NOMO-1 (cell line): ENCODE results near the gene MORC1.
"Not testable (repeated sequence)": the region's sequence is repeated elsewhere in the genome, so short reads cannot be mapped to it uniquely, and the experiment has no call there.

Experiments
- DNase-seq, 2 experiments: peaks; one replicate each; lab custom pipeline; 2025; ENCODE audit not compliant: unreplicated experiment in 2 of 2; lab: John Stamatoyannopoulos, UW

Gene MORC1, protein sequence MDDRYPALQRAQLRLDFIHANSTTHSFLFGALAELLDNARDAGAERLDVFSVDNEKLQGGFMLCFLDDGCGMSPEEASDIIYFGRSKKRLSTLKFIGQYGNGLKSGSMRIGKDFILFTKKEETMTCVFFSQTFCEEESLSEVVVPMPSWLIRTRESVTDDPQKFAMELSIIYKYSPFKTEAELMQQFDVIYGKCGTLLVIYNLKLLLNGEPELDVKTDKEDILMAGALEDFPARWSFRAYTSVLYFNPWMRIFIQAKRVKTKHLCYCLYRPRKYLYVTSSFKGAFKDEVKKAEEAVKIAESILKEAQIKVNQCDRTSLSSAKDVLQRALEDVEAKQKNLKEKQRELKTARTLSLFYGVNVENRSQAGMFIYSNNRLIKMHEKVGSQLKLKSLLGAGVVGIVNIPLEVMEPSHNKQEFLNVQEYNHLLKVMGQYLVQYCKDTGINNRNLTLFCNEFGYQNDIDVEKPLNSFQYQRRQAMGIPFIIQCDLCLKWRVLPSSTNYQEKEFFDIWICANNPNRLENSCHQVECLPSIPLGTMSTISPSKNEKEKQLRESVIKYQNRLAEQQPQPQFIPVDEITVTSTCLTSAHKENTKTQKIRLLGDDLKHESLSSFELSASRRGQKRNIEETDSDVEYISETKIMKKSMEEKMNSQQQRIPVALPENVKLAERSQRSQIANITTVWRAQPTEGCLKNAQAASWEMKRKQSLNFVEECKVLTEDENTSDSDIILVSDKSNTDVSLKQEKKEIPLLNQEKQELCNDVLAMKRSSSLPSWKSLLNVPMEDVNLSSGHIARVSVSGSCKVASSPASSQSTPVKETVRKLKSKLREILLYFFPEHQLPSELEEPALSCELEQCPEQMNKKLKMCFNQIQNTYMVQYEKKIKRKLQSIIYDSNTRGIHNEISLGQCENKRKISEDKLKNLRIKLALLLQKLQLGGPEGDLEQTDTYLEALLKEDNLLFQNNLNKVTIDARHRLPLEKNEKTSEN

DNA sequence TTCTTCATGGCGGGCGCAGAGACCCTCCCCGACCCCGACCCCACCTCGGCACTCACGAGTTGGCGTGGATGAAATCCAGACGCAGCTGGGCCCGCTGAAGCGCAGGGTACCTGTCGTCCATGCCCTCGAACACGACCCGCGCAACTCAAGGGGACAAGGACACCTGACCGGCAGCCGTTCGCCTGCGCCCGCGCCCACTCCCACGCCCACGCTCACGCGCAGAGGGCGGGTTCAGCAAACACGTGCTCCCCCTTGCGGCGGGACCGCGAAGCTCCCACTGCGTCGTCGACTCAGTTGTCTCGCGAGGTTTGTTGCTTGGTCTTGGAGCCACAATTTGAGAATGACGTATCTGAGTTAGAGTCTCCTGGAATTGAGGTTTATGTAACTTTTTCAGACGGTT is at the start of gene MORC1:
TSS of gene MORC1 (minus strand) at position 196 of the 400 bp plus-strand sequence. CDS start at position 121, 75 bp downstream.
- no peak for DNase-seq

DNA sequence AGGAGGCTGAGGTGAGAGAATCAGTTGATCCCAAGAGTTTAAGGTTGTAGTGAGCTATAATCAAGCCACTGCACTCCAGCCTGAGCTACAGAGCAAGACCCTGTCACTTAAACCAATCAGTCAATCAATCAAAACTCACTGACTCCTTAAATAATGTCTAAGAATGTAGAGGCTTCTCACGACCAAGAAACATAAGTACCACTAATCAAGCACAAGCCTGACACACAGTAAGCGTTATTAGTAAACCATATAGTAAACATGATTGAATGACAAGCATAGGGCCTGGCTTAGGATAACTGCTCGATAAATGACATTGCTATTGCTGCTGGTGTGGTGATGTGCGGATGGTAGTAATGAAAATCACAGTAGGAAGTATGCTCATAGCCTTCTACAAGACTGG is 48.0 kb upstream of the MORC1 start:
- no peak for DNase-seq

DNA sequence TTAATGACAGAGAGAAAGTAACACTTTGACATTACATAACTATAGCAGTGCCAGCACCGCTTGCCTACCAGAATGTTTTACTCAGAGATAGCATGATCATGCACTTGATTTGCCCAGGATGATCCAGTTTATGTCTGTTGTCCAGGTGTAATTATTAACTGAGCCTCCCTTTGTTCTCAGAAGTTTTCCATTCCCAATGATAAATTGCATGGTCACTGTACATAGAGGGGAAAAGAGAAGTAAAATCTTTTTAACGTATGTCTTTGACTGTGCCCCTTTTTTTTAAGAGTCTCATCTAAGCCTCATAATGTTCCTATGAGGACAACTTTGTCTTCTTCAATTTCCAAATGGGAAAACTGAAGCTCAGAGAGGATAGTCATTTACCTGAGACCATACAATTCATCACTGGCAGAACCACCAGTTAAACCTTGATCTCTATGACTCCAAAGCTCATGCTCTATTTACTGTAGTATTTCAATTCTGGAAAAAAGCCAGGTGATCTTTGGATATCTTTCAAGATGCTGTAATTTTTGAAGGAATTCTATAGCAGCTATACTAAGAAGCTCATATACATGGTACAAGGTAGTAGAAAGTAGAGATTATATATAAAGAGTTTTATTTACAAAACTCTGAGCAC is 43.7 kb upstream of the MORC1 start:
- no peak for DNase-seq

DNA sequence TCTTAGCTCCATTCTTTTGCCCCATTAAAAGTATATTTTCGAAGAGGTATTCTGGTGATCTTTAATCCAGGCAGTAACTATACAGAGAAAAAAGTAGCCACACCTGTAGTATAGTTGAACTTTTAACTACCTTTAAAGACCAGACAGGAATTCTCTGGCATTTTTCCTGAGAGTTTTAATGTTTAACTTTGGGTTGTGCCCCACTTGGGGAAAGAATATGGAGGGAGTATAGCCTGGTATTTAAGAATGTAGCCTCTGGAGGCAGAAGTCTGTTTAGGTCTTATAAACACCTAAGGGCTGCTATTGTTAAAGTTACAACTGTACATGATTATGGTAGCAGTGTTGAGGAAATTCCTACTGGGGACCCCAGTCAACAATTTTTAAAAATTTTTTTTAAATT is 37.9 kb upstream of the MORC1 start:
- no peak for DNase-seq

DNA sequence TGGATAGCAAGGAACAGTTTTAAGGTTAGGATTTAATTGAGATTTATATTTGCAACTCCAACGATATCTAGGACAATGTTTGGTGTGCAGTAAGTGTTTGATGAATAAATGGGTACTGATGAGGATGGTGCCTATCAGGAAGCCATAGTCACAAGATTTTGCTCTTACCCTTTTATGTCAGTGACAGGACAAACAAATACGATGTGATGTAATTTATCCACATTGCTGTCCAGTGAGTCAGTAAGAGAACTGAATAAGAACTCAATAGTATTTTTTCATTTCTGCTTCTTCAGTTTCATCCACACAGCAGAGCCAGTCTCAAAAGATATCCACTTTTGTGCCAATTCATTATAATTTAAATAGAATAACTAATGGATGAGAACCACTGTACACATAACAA is 37.0 kb upstream of the MORC1 start:
- DNase-seq, result no peak

DNA sequence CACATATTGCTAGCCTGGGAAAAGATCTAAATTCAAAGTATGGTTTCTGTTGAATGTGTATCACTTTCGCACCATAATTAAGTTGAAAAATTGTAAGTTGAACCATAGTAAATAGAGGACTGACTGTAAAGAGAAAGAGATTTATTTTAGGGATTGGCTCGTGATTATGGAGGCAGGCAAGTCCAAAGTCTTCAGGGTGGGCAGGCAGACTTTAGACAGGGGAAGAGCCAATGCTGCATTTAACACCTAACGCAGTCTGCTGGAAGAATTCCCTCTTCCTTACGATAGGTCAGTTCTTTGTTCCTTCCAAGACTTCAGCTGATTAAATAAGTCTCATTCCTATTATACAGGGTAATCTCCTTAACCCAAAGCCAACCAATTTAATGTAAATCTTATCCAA is 34.4 kb upstream of the MORC1 start:
- no peak for DNase-seq

DNA sequence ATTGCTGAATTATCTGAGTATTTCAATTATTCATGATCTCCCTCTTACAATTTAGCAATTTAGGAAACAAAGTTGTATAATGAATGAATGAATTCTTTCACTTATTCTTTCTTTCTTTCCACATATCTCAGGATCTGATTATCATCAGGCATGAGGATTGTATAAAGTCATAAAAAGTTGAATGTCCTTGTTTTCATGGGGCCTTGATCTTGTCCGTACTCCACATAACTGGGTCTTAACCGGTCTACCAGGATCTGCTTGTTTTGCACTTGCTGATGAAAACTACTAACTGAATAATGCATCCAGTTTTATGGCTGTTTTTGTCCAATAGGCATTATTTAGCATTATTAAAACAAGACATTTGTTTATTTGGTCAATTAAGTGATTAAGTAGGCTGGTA is 31.1 kb upstream of the MORC1 start:
- DNase-seq, result no peak

DNA sequence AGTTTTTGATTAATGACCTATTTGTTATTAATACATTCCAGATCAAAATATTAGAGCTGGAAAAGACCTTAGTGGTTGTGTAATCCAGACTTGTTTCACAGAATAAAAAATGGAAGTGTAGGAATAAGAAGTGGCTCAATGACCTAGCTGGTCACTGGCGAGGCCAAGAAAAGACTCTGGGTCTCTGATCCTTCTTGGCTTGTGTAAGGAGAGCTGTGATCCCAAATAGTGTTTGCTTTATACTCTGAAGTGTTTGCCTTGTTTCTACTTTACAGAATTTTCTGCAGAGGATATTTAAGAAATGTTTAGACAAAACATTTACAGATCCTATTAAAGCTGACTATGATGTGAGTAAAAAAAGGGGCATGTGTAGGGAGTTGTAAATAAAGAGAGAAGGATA is 25.7 kb upstream of the MORC1 start:
- no peak for DNase-seq

DNA sequence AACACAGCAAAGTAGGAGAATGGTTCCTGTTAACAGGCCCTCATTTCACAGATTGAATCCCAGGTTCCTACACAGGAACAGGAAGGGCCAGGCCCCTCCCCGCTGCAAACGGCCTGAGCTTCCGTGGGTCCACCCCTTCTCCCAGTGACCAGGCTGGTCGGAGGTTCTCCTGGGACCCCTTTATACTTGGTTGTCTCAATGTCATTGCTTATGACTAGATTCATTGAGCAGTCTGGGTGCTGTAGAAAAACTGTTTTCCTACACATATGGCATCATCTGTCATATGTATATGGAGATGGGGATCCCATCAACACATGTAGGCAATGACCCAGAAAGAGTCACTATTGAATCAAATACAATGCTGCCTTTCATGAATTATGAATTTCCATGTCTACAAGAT is 22.4 kb upstream of the MORC1 start:
- DNase-seq, result no peak

DNA sequence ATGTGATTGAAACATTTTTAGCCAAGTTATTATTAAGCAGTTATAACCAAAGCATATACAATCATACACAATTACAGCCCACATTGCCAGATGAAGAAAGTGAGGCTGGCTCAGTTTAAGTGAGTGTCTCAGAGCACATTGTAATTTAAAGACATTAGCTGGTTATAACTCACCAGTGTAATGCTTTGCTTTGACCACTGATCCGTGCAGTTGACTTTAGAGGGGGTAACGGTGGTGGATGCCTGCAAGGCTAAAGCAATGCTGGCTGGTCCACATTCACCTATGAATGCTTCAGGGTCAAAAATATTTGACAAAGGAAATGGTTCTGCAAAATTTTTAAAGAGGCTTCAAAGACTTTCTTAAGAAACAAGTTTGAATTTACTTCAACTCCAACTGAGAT is 19.8 kb upstream of the MORC1 start:
- no peak for DNase-seq

DNA sequence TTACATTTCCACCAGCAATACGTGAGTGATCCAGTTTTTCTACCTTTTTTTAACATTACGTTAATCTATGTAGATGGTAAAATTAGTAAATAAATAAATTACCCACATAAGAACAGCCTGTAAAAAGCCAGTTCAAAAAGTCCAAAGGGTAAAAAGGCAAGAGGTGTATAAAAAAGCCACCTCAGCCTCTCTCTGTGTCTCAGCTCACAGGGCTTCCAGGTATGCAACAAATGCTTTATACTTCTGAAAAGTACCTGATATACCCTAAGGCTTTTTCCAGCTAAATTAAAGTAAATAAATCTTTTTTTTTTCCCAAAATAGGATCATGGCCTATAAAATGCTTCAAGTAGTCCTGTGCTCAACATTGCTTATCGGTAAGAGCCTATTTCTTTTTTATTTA is 18.6 kb upstream of the MORC1 start, which contains the start of gene C3orf85:
TSS of gene C3orf85 (plus strand) at position 197 of the 400 bp plus-strand sequence. CDS start at position 326, 129 bp downstream.
- DNase-seq, result no peak

DNA sequence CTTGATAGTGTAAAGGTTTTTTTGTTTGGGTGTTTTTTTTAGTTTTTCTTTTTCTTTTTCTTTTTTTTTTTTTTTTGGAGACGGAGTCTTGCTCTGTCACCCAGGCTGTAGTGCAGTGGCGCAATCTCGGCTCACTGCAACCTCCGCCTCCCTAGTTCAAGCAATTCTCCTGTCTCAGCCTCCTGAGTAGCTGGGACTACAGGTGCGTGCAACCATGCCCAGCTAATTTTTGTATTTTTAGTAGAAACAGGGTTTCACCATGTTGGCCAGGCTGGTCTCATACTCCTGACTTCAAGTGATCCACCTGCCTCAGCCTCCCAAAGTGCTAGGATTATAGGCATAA is 15.5 kb upstream of the MORC1 start:
- not testable (repeated sequence) for DNase-seq

DNA sequence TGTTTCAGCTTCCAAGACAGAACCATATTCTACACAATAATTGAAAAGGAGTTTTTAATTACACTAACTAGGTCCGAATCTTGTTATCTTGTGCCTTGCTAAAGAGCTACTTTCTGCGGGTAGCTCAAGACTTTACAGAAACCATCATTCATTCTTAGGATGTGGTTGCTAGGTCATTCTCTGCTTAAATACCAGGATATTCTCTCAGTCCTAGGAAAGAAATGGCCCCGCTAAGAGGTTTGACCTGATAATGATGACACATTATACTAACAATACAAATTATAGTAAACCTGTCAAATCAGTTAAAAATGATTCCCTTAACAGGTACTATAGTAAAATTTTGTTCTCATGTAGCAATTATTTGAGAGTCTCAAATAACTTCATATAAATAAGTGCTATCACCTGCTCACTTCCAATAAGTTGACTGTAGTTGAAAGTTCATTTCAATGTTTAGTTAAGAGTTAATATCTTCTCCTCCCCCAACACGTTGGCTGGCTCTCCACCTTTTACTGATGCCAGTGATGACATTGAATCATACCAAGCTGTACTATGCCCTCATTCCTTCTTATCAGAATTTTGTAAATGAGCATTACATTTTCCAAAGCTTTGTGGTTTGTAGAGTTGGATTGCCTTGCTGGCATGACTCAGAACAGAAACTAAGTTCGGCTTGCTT is 15.0 kb upstream of the MORC1 start:
- DNase-seq, result no peak

DNA sequence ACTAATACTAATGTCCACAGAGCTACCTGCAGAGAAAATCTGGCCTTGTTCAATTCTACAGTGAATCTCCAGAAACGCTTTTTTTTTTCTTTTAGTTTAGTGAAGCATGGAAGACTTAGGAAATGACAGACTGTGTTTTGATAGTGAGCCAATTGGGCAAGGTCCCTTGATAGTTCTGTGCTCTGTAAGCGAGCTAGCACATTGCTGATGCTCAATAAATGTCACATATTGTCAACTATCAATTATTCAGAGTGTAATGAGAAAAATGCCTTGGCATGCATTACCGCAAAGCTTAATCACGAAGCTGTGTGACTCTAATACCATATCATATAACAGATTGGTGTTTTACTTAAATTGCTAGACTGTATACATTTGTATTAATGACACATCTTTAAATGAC is 13.3 kb upstream of the MORC1 start:
- DNase-seq, result no peak

DNA sequence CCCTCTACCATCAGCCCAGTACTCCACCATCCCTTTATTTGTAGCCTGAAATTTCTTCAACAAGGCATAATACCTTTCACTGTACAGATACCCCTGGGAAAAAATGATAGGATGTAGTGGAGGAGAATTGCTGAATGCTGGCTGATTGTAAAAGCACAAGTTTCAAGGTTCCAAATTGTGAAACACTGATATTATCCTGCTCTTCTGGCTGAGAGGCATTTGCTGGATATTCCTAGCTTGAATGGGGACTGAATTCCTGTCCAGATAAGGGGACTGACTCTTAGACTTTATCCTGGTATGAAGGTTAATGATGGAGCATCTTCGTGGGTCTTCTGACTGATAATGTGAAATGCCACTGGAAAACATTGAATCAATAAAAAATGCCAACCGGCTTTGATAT is 9.6 kb upstream of the MORC1 start:
- no peak for DNase-seq

DNA sequence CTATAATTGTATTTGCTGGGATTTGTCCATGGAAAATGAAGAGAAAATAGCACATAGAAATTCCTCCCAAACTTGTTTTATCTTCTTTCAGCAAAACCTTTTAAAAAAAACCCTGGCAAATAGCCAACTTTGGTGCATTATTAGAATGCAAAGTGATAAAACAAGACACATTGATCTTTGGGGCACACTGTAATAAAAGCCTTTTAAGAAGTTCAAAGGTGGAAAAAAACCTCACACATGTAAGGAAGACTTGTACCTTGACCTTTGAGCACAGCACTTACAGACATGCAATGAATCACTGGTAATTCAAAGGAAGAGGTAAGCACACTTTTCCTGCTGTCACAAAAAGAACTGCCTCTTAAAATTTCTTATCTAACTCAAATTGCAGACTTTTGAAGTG is 8.0 kb upstream of the MORC1 start:
- no peak for DNase-seq

DNA sequence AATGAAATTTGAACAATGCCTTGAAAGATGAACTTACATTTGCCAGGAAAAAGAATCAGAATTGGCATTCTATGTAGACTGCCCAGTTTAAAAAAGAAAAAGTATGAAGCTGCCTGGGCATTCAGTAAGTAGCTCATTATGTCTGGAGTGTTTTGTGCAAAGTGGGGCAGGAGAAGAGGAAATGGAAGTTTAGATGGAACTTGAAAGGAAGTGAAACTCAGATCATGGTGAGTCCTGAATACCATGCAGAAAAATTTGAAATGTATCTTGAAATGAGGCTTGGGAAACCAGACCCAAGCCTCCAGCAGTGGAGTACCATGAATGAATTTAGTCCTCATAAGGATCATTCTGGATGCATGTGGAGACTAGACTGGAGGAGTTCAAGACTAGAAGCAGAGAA is 4.8 kb upstream of the MORC1 start:
- DNase-seq, result peak; percentile 54 to 70

DNA sequence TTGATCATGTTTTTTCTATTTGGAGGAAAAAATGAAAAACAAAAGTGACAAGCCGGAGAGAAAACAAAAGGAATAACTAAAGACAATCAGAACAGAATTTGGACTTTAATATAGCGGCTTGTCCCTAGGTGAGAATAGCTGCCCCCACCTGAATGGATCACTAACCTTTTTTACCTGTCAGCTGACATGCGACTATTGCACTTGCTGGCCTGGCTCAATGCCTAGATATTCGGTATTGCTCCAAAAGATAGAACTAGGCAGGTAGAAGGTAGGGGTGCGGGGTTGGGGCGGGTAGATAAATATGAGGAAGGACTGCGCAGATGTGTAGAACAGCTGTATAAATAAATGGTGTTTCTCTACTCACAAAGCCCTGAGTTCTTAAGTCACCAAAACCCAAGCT is 650 bp upstream of the MORC1 start:
- no peak for DNase-seq

DNA sequence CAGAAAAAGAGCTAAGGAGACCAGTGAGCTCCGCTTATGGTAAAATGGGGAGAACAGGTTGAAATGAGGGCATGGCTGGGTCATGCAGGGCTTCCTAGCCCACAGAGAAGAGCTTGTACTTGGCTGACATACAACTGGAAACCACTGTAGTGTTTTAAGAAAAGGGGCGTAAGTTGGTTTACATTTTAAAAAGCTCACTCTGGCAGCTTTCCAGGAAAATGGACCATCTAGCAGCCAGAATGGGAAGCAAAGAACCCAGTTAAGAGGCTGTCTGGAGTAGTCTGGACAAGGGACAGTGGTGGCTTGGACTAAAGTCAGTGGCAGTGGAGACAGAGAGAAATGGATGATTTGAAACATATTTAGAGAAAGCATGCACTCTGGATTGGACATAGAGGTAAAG is 1.9 kb downstream of the MORC1 start:
- DNase-seq, result no peak

DNA sequence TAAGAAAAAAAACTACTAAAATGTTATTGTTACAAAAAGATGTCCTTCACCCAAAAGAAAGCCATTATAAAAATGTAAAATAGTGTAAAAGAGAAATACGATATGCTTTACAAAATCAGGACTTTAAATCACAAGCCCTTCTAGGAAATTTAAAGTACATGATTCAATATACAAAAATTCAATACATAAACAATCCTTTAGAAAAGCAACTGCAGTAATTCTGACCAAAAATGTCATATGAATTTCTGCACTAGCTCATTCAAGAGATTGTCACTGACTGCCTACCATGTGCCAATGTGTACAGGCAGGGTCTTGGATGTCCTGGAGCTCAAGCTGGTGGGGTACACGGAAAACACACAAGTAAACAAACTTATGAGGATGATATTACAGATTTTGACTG is 2.5 kb downstream of the MORC1 start:
- DNase-seq, result no peak

DNA sequence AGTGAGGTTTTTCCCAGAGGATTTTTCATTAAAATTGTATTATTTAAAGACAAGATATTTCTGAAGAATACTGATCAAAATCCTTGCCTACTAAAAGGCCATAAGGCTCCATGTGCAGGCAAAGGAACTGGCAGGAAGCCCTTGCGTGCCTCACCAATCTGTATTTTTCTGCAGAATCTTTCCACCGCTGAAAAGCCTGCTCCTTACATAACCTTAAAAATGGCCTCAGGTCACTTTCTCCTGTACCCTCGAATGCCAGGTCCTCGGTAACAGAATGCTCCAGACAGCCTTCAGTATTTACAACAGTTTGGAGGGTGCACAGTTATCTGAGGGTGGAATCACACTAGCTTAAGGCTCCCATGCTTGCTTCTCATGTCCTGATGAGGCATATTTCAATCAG is 3.2 kb downstream of the MORC1 start:
- DNase-seq, result no peak
